HS-5 (cell line): ENCODE results near the gene CASQ1.
A peak's percentile ranks its signal among the peaks of the same experiment; 100 is the strongest.

ENCODE experiments used
- DNase-seq: peaks from one replicate; pipeline ENCODE4 v3.0.0-alpha.2; 2012; ENCODE audit warnings: low read depth

The CASQ1 gene

GRCh38 chr1:160168609-160169369 is 21.6 kb upstream of the CASQ1 start:
- DNase-seq, result no peak

GRCh38 chr1:160169553-160170399 is 20.6 kb upstream of the CASQ1 start:
- no peak for DNase-seq

- DNase-seq, result peak; percentile 35
Measured at GRCh38 chr1:160171354-160171753, 19.0 kb upstream of the CASQ1 start.

GRCh38 chr1:160171980-160172379 is 18.4 kb upstream of the CASQ1 start:
- no peak for DNase-seq

GRCh38 chr1:160177231-160177630 is 13.1 kb upstream of the CASQ1 start:
- DNase-seq, result no peak

- no peak for DNase-seq
Measured at GRCh38 chr1:160177667-160178066, 12.7 kb upstream of the CASQ1 start.

- no peak for DNase-seq
Measured at GRCh38 chr1:160178731-160179130, 11.6 kb upstream of the CASQ1 start.

GRCh38 chr1:160179336-160179735 is 11.0 kb upstream of the CASQ1 start:
- DNase-seq, result no peak

GRCh38 chr1:160186246-160186645 is 4.1 kb upstream of the CASQ1 start:
- no peak for DNase-seq

- DNase-seq, result no peak
Measured at GRCh38 chr1:160186729-160187128, 3.6 kb upstream of the CASQ1 start.

- DNase-seq, result no peak
Measured at GRCh38 chr1:160187407-160187806, 3.0 kb upstream of the CASQ1 start.

- no peak for DNase-seq
Measured at GRCh38 chr1:160188341-160188740, 2.0 kb upstream of the CASQ1 start.

GRCh38 chr1:160191756-160192155 is 1.4 kb downstream of the CASQ1 start:
- DNase-seq, result no peak

GRCh38 chr1:160192234-160192633 is 1.9 kb downstream of the CASQ1 start:
- DNase-seq, result no peak

- peak; percentile 56 for DNase-seq
Measured at GRCh38 chr1:160193091-160193819, 2.9 kb downstream of the CASQ1 start.

- DNase-seq, result no peak
Measured at GRCh38 chr1:160193832-160194736, 3.7 kb downstream of the CASQ1 start.

GRCh38 chr1:160194737-160195059 is 4.3 kb downstream of the CASQ1 start:
- no peak for DNase-seq

GRCh38 chr1:160196143-160196542 is 5.8 kb downstream of the CASQ1 start:
- DNase-seq, result no peak

GRCh38 chr1:160197231-160197630 is 6.9 kb downstream of the CASQ1 start:
- DNase-seq, result no peak

- DNase-seq, result no peak
Measured at GRCh38 chr1:160200786-160201185, 10.4 kb downstream of the CASQ1 start.

- DNase-seq, result no peak
Measured at GRCh38 chr1:160204526-160205241, 14.3 kb downstream of the CASQ1 start.
